Neural crest cell (in vitro differentiated cells): ENCODE measurements around the gene GCK. TPM values are rescaled to one million over a fixed set of nuclear protein-coding genes. Genes with fewer than 3 reads are reported as not detected.

Experiments used
- DNase-seq: peaks from one replicate; pipeline ENCODE4 v3.0.0; 2021; ENCODE audit warnings: low read depth, mixed read lengths, low spot score
- H3K27ac Mint-ChIP-seq: one replicate; pipeline ENCODE4 v1.8.0; 2021; ENCODE audit warnings: mild to moderate bottlenecking, mixed read lengths; ENCODE audit not compliant: unreplicated experiment
- H3K27me3 Mint-ChIP-seq: 2 replicates; pipeline ENCODE4 v1.8.0; 2021; ENCODE audit warnings: low read depth, mild to moderate bottlenecking, mixed read lengths
- H3K36me3 Mint-ChIP-seq: 2 replicates; pipeline ENCODE4 v1.8.0; 2021; ENCODE audit warnings: low read depth, mild to moderate bottlenecking, mixed read lengths
- H3K4me1 Mint-ChIP-seq: 2 replicates; pipeline ENCODE4 v1.8.0; 2021; ENCODE audit warnings: mixed read lengths
- H3K4me3 Mint-ChIP-seq: one replicate; pipeline ENCODE4 v1.8.0; 2021; ENCODE audit warnings: mild to moderate bottlenecking, mixed read lengths
- H3K9me3 Mint-ChIP-seq: 2 replicates; pipeline ENCODE4 v1.8.0; 2021; ENCODE audit warnings: mixed read lengths
- total RNA-seq: library from RNA; stranded (reverse); gene quantifications from 2 replicates; pipeline ENCODE4 v1.2.1, GENCODE V29; 2021
- TF ChIP-seq, protein P1 (sequence below): fragments of 200-600 bp; sonication (generic); conservative IDR thresholded peaks from 2 replicates; pipeline ENCODE4 v1.5.0; 2021; ENCODE audit warnings: antibody characterized with exemption, mild to moderate bottlenecking

Gene GCK
- total RNA-seq, 1 donor from 2014 or later = 0.42 TPM

DNA sequence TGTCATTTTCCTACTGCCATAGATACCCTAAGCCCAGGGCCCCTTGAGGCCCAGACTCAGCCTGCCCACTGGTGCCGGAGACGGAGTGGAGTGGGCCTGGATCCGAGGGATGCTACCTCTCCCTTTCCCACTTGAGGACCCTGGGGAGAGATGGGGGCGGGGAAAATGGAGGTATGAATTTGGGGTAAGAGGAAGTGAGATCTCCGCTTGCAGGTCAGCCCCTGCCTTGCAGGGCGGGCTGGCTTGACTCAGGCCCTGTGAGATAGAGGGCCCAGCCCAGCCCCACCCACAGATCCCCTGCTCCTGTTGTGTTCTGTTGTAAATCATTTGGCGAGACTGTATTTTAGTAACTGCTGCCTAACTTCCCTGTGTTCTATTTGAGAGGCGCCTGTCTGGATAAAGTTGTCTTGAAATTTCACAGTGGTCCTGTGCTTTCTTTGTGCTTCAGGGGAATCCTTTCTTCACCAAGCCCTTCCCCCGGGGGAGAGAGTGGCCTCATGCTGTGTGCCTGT is 24.7 kb upstream of the GCK start:
- DNase-seq = no peak
- H3K27me3 Mint-ChIP-seq = no peaks in the 10 kb centered on the region
- no peak overlapping the region for H3K27ac Mint-ChIP-seq
- TF ChIP-seq, protein P1, sequence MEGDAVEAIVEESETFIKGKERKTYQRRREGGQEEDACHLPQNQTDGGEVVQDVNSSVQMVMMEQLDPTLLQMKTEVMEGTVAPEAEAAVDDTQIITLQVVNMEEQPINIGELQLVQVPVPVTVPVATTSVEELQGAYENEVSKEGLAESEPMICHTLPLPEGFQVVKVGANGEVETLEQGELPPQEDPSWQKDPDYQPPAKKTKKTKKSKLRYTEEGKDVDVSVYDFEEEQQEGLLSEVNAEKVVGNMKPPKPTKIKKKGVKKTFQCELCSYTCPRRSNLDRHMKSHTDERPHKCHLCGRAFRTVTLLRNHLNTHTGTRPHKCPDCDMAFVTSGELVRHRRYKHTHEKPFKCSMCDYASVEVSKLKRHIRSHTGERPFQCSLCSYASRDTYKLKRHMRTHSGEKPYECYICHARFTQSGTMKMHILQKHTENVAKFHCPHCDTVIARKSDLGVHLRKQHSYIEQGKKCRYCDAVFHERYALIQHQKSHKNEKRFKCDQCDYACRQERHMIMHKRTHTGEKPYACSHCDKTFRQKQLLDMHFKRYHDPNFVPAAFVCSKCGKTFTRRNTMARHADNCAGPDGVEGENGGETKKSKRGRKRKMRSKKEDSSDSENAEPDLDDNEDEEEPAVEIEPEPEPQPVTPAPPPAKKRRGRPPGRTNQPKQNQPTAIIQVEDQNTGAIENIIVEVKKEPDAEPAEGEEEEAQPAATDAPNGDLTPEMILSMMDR = no peak
- H3K4me1 Mint-ChIP-seq = peaks cover 30% of the 10 kb centered on the region
- peaks cover 3% of the 10 kb centered on the region for H3K36me3 Mint-ChIP-seq
- peak overlapping the region; percentile 31 for H3K4me3 Mint-ChIP-seq
- no peaks in the 10 kb centered on the region for H3K9me3 Mint-ChIP-seq

DNA sequence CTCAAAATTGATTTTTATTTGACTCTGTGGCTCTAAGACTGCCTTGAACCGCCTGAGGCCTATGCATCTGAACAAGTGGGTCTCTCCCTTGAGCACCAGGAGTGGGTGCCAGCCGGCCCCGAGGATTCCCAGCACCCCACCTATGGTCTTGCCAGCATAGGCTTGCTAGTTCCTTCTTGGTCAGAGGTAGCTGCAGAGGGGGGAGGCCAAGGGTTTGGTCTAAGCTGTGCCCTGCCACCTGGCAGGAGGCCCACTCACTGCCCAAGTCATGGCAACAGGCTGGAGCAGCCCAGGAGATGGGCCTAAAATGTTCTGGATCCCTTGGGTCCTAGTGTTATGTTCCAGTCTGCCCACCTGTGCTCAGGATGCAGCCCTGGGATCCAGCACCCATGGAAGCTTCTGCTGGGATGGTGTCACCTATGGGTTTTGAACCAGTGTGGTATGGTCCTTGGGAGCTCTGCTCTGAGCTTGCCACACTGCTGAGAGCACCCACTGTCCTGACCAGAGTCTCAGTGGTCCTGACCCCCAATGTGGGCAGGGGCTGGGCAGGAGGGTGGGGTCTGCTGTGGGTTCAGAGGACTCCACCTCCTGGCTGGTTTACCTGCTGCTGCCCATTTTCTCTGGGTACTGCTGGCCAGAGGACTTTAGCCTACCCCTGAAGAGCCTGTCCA is 24.1 kb upstream of the GCK start:
- peaks cover 5% of the 10 kb centered on the region for H3K36me3 Mint-ChIP-seq
- H3K4me1 Mint-ChIP-seq = peaks cover 25% of the 10 kb centered on the region
- no peaks in the 10 kb centered on the region for H3K27me3 Mint-ChIP-seq
- H3K4me3 Mint-ChIP-seq = no peak overlapping the region
- no peak for DNase-seq
- H3K27ac Mint-ChIP-seq = no peak overlapping the region
- no peaks in the 10 kb centered on the region for H3K9me3 Mint-ChIP-seq
- TF ChIP-seq, protein P1 = no peak

DNA sequence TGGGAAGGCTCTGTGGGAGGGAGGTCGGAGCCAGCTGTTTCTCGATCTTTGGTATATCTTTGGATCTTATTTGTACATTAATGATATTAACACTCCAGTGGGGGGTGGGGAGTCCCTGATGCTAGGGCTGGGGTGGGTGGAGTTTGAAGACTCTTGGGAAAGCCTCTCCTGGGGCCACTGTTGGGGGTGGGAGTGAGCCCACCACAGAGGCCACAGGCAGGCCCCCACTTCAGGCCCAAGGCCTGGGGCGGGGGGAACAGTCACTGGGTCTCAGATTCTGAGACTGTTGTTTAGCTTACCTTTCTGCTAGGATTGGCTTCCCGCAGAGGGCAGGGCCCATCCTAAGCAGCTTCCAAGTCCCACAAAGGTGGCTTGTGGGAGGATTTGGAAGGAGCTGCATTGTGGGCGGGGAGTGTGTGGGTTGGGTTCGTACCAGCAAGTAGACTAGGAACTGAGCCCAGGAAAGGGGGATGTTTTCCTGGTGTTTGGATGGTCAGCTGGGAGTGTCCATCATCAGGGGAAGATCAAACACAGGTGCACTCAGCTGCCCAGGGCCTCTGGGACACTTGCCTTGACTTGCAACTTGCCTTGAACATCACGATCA is 23.4 kb upstream of the GCK start:
- H3K27ac Mint-ChIP-seq = no peak overlapping the region
- DNase-seq = no peak

DNA sequence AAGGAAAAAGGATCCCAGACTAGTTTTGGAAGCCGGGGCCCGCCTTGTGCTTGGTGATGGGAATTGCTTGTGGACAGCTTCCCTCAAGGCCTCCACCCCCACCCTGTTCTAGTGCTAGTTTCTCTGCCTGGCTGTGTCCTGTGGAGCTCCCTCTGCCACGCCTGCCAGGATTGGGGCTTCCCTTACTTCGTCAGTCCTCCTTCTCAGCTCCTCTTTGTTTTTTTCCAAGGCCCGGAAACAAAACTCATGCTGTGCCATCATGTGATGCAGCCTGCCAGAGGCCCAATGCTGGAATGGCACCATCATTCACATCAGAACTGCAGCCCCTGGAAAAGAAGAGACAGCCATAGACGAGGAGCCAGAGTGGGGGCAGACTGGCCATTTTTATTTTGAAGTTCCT is 22.8 kb upstream of the GCK start:
- TF ChIP-seq, protein P1 = no peak
- Mint-ChIP-seq H3K36me3 (peaks cover 5% of the 10 kb centered on the region), H3K27ac (peak overlapping the region; percentile 31), H3K4me1 (peaks cover 14% of the 10 kb centered on the region), H3K27me3 (no peaks in the 10 kb centered on the region), H3K9me3 (no peaks in the 10 kb centered on the region), H3K4me3 (no peak overlapping the region)
- DNase-seq = no peak

More for the DNA sequence above, 23.4 kb upstream of the GCK start:
- peaks cover 5% of the 10 kb centered on the region for H3K36me3 Mint-ChIP-seq
- TF ChIP-seq, protein P1 = no peak
- H3K9me3 Mint-ChIP-seq = no peaks in the 10 kb centered on the region
- no peak overlapping the region for H3K4me3 Mint-ChIP-seq
- H3K27me3 Mint-ChIP-seq = no peaks in the 10 kb centered on the region
- peaks cover 19% of the 10 kb centered on the region for H3K4me1 Mint-ChIP-seq

DNA sequence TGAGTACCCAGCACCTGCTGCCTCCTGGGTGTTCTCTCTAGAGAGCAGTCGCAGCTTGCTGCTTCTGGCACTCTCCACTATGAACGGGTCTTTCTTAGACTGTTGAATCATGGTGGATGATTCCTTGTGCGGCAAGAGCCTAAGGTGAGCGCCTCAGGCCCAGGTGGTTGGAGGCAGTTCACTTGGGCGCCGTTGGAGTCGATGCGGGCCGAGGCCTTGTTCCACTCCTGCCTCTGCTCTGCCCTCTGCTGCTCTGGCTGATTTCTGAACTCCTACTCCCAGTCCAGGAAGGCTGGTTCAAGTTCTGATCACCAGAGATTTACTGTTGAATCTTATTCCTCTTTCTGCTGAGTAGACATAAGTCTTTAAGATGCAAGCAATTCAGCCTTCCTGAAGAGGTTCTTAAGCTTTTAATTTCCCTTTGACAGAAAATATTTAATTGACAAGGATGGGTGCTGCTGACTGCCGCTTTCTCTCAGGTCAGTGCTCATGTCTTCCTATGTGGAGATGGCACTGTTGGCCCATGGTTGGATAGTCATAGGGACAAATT is 22.0 kb upstream of the GCK start:
- Mint-ChIP-seq H3K9me3 (no peaks in the 10 kb centered on the region), H3K36me3 (peaks cover 5% of the 10 kb centered on the region), H3K4me3 (no peak overlapping the region), H3K27me3 (no peaks in the 10 kb centered on the region), H3K27ac (no peak overlapping the region), H3K4me1 (peaks cover 7% of the 10 kb centered on the region)
- TF ChIP-seq, protein P1 = no peak
- no peak for DNase-seq
